Activated T-cell treated with anti-CD3 and anti-CD28 coated beads, Interleukin-2, amount 50 U/mL, for 72 hours (primary cell): ENCODE results near the gene RNF212. TPM values are rescaled to one million over a fixed set of nuclear protein-coding genes. Genes with fewer than 3 reads are reported as not detected.

Experiments used
- ATAC-seq, 2 donors: fragments of 150-1000 bp; cut with Tn5 transposase; replicated peaks in 1 of 2; 2 replicates each; pipeline ENCODE4 v1.10.0; 2021; ENCODE audit warnings: moderate library complexity in 2 of 2, mild to moderate bottlenecking in 1 of 2
- DNase-seq, 2 donors: peaks; one replicate each; pipeline ENCODE4 v3.0.0; 2021 to 2022; ENCODE audit warnings: mixed read lengths in 1 of 2
- H3K27ac Mint-ChIP-seq: one replicate; pipeline ENCODE4 v1.8.0; 2022; ENCODE audit warnings: mild to moderate bottlenecking, moderate library complexity, mixed read lengths
- H3K27me3 Mint-ChIP-seq: one replicate; pipeline ENCODE4 v1.8.0; 2022; ENCODE audit warnings: low read depth, mixed read lengths
- H3K36me3 Mint-ChIP-seq, 2 donors: one replicate each; pipeline ENCODE4 v1.8.0; 2022; ENCODE audit warnings: mixed read lengths in 2 of 2, mild to moderate bottlenecking in 1 of 2; ENCODE audit not compliant: insufficient read depth in 2 of 2
- H3K4me1 Mint-ChIP-seq: one replicate; pipeline ENCODE4 v1.8.0; 2022; ENCODE audit warnings: low read depth, mixed read lengths
- H3K4me3 Mint-ChIP-seq, 2 donors: one replicate each; pipeline ENCODE4 v1.8.0; 2022; ENCODE audit warnings: mild to moderate bottlenecking in 2 of 2, mixed read lengths in 2 of 2, moderate library complexity in 2 of 2
- H3K9me3 Mint-ChIP-seq, 2 donors: one replicate each; pipeline ENCODE4 v1.8.0; 2022; ENCODE audit warnings: mixed read lengths in 2 of 2
- total RNA-seq, 2 donors: library from RNA; stranded (reverse); gene quantifications; one replicate each; pipeline ENCODE4 v1.2.3, GENCODE V29; 2022

RNF212 gene
- total RNA-seq, 2 donors from 2014 or later = 2.3 to 3.9 TPM

DNA sequence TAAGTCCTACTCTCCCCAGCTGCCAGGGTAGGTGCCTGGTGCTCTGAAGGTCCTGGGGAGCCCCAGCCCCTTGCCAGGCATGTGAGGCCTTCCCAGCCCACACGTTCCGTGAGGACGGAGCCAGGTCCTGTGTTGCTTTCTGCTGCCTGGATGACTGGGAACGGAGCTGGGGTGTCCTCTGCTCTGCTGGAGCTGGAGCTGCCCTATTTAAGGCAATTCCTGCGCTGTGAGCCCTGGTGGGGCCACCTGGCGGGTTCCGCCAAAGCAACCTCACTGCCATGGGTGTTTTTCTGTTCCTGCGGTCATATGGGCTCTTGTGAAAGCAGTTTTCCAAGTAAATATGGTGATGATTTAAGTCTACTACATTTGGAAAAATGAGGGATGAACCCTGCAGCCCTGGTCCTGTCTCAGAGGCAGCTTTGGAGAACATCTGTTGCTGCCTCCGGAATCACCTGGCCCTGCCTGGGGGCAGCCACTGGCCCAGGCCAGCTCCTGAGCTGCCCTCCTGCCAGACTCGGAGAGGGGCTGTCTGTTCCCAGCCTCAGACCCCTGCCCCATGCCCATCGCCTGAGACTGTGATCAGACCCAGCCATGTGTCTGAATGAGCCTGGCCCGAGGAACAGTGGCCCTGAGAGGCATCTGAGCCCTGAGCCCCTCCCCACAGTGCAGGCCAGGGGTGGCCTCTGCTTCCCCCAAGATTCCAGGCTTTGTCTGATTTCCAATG lies 68.7 kb downstream of the RNF212 start:
- Mint-ChIP-seq H3K36me3 (peaks cover 0 to 2% of the 10 kb centered on the region in 2 donors), H3K27ac (no peak overlapping the region), H3K4me3 (no peak overlapping the region), H3K4me1 (peaks cover 8% of the 10 kb centered on the region), H3K27me3 (peaks cover 24% of the 10 kb centered on the region), H3K9me3 (peaks cover 0 to 2% of the 10 kb centered on the region in 2 donors)
- ATAC-seq (no peak), DNase-seq (no peak)

DNA sequence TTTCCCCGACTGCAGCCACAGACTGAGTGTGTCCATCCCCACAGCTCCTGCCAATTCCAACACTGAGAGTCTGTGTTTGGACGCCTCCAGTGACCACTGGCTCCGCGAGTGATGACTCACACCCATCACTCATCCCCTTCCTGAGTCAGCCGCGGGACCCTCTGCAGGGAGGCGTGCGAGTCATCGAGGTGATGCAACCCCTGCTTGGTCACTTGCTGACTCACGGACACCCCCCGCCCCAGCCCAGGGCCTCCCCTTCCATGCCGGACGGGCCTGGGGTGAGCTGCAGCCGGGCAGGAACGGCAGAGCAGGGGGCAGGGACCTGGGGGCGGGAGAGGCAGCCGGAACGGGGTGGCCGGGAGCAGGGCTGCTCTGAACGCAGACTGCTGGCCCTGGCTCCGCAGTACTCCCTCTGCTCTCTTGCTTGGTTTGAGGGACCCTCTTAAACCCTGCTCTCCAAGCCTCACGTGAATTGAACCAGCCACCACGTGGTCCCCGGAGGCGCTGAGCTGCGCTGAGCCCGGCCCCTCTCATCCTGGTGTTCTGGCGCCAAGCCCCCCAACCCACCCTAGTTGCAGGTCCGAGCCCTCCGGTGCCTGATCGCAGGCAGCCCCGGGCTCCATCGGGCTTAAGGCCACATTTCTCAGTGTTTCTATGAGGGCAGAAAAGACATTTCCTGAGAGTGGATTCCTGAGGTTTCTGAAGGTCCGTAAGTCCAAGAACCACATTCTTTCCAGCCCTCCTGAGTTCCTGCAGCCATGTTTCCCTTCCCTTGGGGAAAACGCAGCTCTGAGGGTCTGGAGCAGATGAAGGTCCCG lies 69.5 kb downstream of the RNF212 start:
- peaks cover 0 to 2% of the 10 kb centered on the region in 2 donors for H3K36me3 Mint-ChIP-seq
- DNase-seq = peak; percentile 67 to 78
- peaks cover 0 to 2% of the 10 kb centered on the region in 2 donors for H3K9me3 Mint-ChIP-seq
- H3K27me3 Mint-ChIP-seq = peaks cover 24% of the 10 kb centered on the region
- no peak overlapping the region for H3K27ac Mint-ChIP-seq
- no peak overlapping the region for H3K4me3 Mint-ChIP-seq
- peak; percentile 84 to 93 for ATAC-seq
- H3K4me1 Mint-ChIP-seq = peaks cover 6% of the 10 kb centered on the region

DNA sequence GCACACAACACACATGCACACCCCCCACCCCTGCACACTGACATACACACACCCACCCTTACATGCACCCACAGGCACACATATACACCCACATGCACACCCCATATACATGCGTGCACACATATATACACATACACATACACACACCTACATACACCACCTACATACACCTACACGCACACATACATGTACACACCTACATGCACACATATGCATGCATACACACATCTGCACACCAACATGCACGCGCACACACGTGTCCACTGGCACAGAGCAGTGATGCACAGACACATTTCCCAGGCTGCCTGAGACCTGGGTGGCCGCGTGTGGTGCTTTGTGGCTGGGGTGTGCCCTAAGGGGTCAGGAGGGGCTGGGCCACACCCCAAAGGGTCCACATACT lies 70.2 kb downstream of the RNF212 start:
- Mint-ChIP-seq H3K4me1 (no peaks in the 10 kb centered on the region), H3K9me3 (peaks cover 0 to 2% of the 10 kb centered on the region in 2 donors), H3K36me3 (peaks cover 0 to 2% of the 10 kb centered on the region in 2 donors), H3K27me3 (peaks cover 24% of the 10 kb centered on the region), H3K4me3 (no peak overlapping the region), H3K27ac (no peak overlapping the region)
- ATAC-seq (no peak), DNase-seq (no peak)

DNA sequence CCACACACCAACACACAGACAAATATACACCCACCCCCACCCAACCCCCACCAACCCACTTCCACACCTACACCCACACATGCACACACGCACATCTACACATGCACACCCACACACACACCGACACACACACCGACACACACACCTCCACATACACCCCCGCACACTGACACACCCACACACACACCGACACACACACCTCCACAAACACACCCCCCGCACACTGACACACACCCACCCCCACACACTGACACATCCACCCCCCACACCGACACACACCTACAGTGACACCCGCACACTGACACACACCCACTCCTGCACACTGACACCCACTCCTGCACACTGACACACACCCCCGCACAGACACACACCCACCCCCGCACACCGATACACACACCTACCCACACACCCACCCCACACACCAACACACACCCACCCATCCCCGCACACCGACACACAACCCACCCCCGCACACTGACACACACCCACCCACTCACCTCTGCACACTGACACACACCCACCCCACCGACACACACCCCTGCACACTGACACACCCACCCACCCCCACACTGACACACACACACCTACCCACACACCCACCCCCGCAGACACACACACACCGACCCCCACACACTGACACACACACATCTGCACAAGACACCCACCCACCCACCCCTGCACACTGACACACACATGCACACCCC lies 70.9 kb downstream of the RNF212 start:
- Mint-ChIP-seq H3K4me3 (no peak overlapping the region), H3K4me1 (no peaks in the 10 kb centered on the region), H3K27me3 (peaks cover 18% of the 10 kb centered on the region), H3K9me3 (peaks cover 0 to 2% of the 10 kb centered on the region in 2 donors), H3K36me3 (peaks cover 0 to 2% of the 10 kb centered on the region in 2 donors), H3K27ac (no peak overlapping the region)
- no peak for ATAC-seq
- DNase-seq = no peak

DNA sequence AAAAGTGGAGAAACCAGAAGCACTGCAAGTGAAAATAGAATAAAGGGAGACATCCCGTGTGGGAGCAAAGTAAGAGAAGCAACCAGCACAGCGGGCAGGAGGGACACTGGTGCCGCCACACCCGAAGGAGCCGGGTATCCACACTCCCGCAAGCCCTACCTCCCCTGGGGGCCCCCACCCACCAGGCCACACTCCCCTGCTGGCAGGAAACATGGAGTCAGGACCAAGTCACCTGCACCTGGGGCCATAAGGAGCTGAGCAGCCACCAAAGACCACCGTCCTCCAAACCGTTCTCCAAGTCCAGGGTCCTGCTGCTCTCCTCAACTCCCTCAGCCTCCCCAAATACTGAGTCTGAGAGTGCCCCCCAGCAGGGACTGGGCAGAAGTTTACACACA lies 71.4 kb downstream of the RNF212 start:
- no peak overlapping the region for H3K27ac Mint-ChIP-seq
- H3K9me3 Mint-ChIP-seq = peaks cover 0 to 2% of the 10 kb centered on the region in 2 donors
- peaks cover 14% of the 10 kb centered on the region for H3K27me3 Mint-ChIP-seq
- no peaks in the 10 kb centered on the region for H3K4me1 Mint-ChIP-seq
- DNase-seq = no peak
- ATAC-seq = no peak
- H3K36me3 Mint-ChIP-seq = peaks cover 0 to 2% of the 10 kb centered on the region in 2 donors
- no peak overlapping the region for H3K4me3 Mint-ChIP-seq

DNA sequence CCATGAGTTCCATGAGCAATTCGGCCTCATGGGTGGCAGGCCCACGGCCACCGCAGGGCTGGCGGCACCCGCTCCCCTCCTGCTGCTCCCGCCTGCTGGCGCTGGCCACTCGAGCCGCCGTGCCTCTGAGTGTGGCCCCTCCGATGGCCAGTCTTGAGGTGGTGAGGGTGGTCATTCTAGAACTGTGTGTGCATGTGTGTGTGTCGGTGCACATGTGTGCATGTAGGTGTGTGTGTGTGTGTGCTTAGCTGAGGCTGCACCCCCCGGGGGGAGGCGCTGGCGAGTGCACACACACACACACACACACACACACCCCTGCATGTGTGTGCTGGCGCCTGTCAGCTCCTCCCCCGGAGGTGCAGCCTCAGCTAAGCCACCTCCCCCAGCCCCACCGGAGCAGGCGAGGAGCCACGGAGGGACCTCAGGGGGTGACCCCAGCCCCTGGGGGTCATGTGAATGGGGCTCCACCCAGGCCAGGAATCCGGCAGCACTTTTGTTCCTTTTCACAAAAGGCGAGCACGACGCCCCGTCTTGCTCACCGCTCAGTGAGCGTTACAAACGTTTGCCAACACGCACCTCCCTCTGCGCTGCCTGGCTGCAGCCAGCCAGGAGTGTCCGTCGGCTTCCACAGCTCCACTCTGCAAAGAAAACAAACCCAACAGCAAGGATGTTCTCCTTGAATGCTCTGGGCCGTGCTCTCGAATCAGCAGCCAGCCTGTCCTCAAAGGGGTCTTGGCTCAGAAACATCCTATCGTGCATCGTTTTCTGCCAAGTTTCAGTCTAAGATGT lies 72.0 kb downstream of the RNF212 start:
- H3K9me3 Mint-ChIP-seq = peaks cover 0 to 2% of the 10 kb centered on the region in 2 donors
- no peak overlapping the region for H3K27ac Mint-ChIP-seq
- no peak overlapping the region for H3K4me3 Mint-ChIP-seq
- no peaks in the 10 kb centered on the region for H3K36me3 Mint-ChIP-seq
- ATAC-seq (no peak), DNase-seq (no peak)
- H3K27me3 Mint-ChIP-seq = peaks cover 9% of the 10 kb centered on the region
- no peaks in the 10 kb centered on the region for H3K4me1 Mint-ChIP-seq

DNA sequence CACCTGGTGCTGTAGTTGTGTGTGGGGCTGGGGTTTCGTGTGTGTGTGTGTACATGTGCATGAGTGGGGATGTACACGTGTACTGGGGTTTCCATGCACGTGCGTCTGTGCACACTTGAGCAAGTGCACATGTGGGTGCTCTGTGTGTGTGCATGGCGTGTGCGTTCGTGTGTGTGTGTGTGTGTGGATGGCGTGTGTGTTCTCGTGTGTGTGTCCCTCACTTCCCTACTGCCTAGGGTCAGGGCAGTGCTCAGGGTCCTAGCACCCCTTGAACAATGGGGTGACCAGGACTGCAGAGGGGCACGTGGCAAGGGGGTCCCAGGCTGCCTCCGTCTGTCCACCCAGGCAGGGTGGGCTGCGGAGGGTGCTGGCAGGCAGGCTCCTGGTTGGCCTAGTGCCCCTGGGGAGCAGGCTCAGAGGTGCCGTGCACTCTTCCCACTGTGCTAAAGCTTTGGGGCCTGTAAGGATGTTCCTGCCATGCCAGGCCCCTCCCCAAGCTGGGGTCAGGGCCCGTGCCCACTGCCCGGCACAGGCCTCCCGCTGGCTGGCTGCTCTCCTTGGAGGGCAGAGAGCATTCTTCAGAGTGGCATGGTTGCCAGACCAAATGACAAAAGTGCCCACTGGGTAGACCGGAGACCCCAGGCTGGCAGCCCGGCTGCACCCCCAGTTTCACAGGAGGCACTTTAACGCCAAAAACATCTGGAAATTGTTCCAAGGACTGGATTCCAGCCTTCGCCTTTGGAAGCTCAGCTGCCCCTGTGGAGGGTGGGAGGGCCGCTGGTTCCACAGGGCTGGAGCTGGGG lies 72.8 kb downstream of the RNF212 start:
- ATAC-seq (no peak), DNase-seq (no peak)
- no peaks in the 10 kb centered on the region for H3K4me1 Mint-ChIP-seq
- no peak overlapping the region for H3K4me3 Mint-ChIP-seq
- peaks cover 8% of the 10 kb centered on the region for H3K27me3 Mint-ChIP-seq
- H3K9me3 Mint-ChIP-seq = peaks cover 0 to 2% of the 10 kb centered on the region in 2 donors
- H3K36me3 Mint-ChIP-seq = no peaks in the 10 kb centered on the region
- no peak overlapping the region for H3K27ac Mint-ChIP-seq

DNA sequence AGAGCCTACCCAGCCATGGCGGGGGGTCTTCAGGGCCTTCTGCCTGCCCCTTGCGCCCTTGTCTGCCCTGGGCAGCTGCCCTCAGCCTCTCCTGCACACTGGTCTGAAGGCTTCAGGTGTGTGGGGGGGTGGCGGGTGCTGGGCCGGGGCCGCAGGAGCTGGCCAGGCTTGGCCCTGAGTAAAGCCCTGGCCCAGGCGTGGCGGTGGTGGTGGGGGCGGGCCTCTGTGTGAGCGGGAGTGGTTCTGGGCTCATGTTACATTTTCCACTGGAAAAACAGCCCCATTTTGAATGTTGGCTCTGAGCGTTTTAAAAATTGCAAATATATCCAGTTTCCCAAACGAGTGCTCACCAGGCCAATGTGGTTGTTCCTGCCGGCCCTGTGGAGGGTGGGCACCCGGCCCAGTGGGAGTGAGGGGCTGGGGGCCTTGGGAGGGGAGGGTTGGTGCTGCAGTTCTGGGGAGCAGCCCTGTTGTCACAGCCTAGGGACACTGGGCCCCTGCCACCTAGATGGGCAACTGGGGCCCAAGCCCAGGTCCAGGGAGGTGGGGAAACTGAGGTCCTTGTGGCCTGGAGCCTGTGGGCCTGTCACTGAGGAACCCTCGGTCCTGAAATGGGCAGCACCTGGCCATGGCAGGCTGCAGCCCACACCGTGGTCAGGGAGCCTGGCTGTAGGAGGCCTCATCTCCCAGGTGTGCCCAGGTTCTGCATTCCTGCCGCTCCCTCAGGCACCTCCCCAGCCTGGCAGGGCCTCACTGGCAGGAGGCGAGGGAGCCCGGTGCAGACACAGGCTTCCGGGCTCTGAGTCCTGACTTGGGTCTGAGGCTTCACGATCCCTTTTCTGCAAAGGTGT lies 73.6 kb downstream of the RNF212 start:
- Mint-ChIP-seq H3K4me1 (no peaks in the 10 kb centered on the region), H3K4me3 (no peak overlapping the region), H3K27me3 (no peaks in the 10 kb centered on the region), H3K36me3 (no peaks in the 10 kb centered on the region), H3K9me3 (peaks cover 0 to 2% of the 10 kb centered on the region in 2 donors), H3K27ac (no peak overlapping the region)
- no peak for DNase-seq
- ATAC-seq = no peak

DNA sequence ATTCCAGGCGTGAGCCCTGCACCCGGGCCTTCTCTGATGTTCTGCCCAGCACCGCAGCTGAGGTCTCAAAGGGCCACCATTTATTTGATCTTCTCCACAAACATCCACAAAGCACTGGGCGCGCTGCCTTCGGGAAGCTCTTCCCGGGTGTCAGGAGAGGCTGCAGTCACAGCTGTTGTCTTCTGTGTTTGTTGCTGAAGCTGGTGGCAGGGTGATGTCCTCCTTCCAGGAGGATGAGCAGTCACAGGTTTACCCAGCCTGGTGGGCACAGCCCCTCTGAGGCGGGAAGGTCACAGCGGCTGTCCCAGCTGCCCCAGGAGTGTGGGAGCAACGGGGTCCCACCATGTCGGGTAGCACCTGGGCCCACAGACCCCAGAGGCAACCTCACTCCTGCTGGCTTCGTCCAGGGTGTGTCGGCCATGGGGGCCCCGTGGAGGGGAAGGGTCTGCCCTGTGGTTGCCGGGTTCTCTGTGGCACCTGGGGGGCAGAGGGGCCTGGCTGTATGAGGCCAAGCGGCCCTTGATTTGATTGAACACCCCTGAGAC lies 74.3 kb downstream of the RNF212 start:
- no peaks in the 10 kb centered on the region for H3K27me3 Mint-ChIP-seq
- no peak for DNase-seq
- H3K4me1 Mint-ChIP-seq = no peaks in the 10 kb centered on the region
- ATAC-seq = no peak
- H3K27ac Mint-ChIP-seq = no peak overlapping the region
- H3K4me3 Mint-ChIP-seq = no peak overlapping the region
- peaks cover 0 to 2% of the 10 kb centered on the region in 2 donors for H3K9me3 Mint-ChIP-seq
- no peaks in the 10 kb centered on the region for H3K36me3 Mint-ChIP-seq

DNA sequence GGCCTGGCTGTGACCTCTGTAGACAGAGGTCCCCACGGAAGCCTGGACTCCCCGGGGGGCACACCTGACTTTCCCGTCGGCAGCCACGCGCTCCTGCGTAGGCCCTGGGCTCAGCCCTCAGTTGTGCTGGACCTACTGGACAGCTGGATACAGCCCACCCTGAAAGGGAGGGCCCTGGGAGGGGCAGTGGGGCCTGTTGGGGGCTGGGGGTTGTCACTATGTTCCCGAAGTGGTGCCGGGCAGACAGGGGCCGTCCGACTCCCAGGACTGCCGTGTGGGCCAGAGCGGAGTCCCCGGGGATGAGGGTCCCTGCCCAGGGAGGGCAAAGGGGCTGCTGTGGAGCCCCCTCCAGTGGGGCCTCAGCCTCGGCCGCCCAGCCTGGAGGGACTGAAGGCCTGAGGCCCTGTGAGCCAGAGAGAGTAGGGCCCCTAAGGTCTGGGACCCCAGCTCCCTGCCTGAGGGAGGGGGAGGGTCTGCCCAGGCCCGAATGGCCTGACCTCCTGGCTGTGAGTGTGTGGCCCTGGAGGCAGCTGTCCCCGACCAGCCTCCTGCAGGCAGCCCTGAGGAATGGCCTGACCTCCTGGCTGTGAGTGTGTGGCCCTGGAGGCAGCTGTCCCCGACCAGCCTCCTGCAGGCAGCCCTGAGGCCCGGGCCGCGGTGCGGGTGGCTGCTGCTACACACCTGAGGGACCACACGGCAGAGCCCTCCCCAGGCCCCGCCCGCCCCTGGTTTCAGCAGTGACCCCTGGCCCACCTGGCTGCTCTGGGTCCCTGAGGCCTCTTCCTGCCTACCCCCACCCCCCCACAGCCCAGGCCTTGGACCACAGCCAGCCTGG lies 76.2 kb downstream of the RNF212 start:
- no peaks in the 10 kb centered on the region for H3K36me3 Mint-ChIP-seq
- ATAC-seq (no peak), DNase-seq (no peak)
- no peaks in the 10 kb centered on the region for H3K9me3 Mint-ChIP-seq
- H3K4me3 Mint-ChIP-seq = no peak overlapping the region
- no peak overlapping the region for H3K27ac Mint-ChIP-seq
- no peaks in the 10 kb centered on the region for H3K27me3 Mint-ChIP-seq
- no peaks in the 10 kb centered on the region for H3K4me1 Mint-ChIP-seq
